Activated naive CD4-positive, alpha-beta T cell treated with anti-CD3 and anti-CD28 coated beads, Interleukin-2, amount 50 U/mL, for 24 hours (primary cell): ENCODE measurements around the gene SLCO3A1.

ENCODE experiments used
- H3K27ac Mint-ChIP-seq: one replicate; pipeline ENCODE4 v1.8.0; 2021; ENCODE audit warnings: mild to moderate bottlenecking, mixed read lengths
- H3K27me3 Mint-ChIP-seq: one replicate; pipeline ENCODE4 v1.8.0; 2021; ENCODE audit warnings: mixed read lengths
- H3K36me3 Mint-ChIP-seq: one replicate; pipeline ENCODE4 v1.8.0; 2021; ENCODE audit warnings: mixed read lengths
- H3K4me1 Mint-ChIP-seq: one replicate; pipeline ENCODE4 v1.8.0; 2021; ENCODE audit warnings: mixed read lengths
- H3K4me3 Mint-ChIP-seq: one replicate; pipeline ENCODE4 v1.8.0; 2021; ENCODE audit warnings: mild to moderate bottlenecking, mixed read lengths
- H3K9me3 Mint-ChIP-seq: one replicate; pipeline ENCODE4 v1.8.0; 2021; ENCODE audit warnings: mixed read lengths

The SLCO3A1 gene

DNA sequence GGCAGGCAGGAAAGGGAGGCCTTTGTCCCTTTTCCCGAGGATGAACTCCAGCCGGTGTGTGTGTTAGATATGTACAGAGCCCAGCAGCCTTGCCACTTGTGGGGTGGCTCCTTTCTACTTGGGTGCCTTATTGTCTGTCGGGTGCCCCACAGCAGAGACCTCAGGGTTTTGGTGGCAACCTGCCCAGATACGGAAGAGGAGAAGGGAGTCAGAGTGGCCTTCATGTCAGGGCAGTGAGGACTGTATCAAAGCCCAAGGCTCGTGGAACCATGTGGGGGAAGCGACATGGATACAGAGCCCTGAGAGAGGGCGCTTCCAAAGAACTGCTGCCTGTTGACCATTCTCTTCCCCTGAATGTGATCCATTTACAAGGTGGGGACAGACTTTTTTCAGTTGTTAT, 166.2 kb downstream of the SLCO3A1 start:
- Mint-ChIP-seq H3K27me3 (no peaks in the 10 kb centered on the region), H3K4me3 (no peak overlapping the region), H3K4me1 (peaks cover 29% of the 10 kb centered on the region), H3K36me3 (peaks cover 2% of the 10 kb centered on the region), H3K27ac (no peak overlapping the region), H3K9me3 (no peaks in the 10 kb centered on the region)

- Mint-ChIP-seq H3K27ac (no peak overlapping the region), H3K4me1 (peaks cover 28% of the 10 kb centered on the region), H3K36me3 (peaks cover 2% of the 10 kb centered on the region), H3K27me3 (no peaks in the 10 kb centered on the region), H3K4me3 (no peak overlapping the region), H3K9me3 (no peaks in the 10 kb centered on the region)
Observed at GRCh38 chr15:92020207-92020606, 166.7 kb downstream of the SLCO3A1 start.

GRCh38 chr15:92020804-92021203, 167.3 kb downstream of the SLCO3A1 start:
- Mint-ChIP-seq H3K4me3 (no peak overlapping the region), H3K36me3 (peaks cover 4% of the 10 kb centered on the region), H3K9me3 (no peaks in the 10 kb centered on the region), H3K27ac (no peak overlapping the region), H3K27me3 (no peaks in the 10 kb centered on the region), H3K4me1 (peaks cover 28% of the 10 kb centered on the region)

DNA sequence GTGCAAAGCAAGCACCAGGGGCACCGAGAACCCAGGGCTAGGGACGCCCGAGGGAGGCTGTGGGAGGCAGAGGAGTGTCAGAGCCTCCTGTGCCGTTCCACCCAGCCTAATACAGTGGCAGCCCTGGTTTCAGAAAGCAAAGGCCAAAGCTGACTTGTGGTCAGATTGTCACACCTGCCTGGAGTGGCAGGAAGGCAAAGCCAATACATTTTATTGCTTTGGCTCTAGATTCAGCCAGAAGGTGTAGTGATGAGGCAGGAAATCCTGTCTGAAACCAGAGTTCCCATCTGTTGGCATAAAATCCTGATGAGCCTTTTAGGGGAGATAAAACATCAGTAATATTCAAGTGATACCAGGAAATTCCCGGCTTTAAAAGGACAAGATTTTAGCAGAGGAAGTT, 168.3 kb downstream of the SLCO3A1 start:
- H3K9me3 Mint-ChIP-seq, result no peaks in the 10 kb centered on the region
- H3K36me3 Mint-ChIP-seq, result peaks cover 2% of the 10 kb centered on the region
- H3K27ac Mint-ChIP-seq, result no peak overlapping the region
- H3K27me3 Mint-ChIP-seq, result no peaks in the 10 kb centered on the region
- H3K4me3 Mint-ChIP-seq, result no peak overlapping the region
- H3K4me1 Mint-ChIP-seq, result peaks cover 22% of the 10 kb centered on the region

GRCh38 chr15:92023965-92024364, 170.5 kb downstream of the SLCO3A1 start:
- Mint-ChIP-seq H3K27me3 (no peaks in the 10 kb centered on the region), H3K4me3 (no peak overlapping the region), H3K36me3 (peaks cover 2% of the 10 kb centered on the region), H3K27ac (no peak overlapping the region), H3K9me3 (no peaks in the 10 kb centered on the region), H3K4me1 (peaks cover 11% of the 10 kb centered on the region)

DNA sequence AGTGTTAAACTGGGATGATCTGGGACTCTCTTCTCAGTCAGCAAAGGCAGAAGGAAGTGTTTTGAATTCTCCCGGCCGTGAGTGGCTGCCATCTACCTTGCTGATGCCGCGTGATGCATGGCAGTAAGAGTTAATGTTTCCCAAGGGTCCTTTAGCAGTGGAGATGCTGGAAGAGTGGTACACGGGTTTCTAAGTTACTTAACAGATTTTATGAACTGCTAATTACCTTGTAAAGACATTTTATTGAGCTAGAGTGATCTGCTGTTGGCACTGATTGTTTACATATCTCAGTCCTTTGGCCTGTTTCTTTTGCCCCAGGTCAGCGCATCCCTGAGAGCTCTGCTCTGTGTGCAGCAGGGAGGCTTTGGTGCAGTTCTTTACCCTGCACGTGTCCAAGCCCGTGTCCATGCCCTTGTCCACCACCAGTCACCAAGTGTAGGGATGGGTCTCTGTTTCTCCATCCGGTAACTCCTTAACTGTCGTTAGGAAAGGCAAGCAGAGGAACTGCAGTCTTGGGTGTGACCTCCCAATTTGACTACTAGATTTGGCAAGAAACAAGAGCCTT, 172.3 kb downstream of the SLCO3A1 start:
- H3K36me3 Mint-ChIP-seq, result peaks cover 2% of the 10 kb centered on the region
- no peaks in the 10 kb centered on the region for H3K27me3 Mint-ChIP-seq
- H3K27ac Mint-ChIP-seq, result no peak overlapping the region
- peaks cover 16% of the 10 kb centered on the region for H3K4me1 Mint-ChIP-seq
- H3K4me3 Mint-ChIP-seq, result no peak overlapping the region
- no peaks in the 10 kb centered on the region for H3K9me3 Mint-ChIP-seq

- H3K36me3 Mint-ChIP-seq, result peaks cover 5% of the 10 kb centered on the region
- no peaks in the 10 kb centered on the region for H3K9me3 Mint-ChIP-seq
- H3K27me3 Mint-ChIP-seq, result no peaks in the 10 kb centered on the region
- H3K27ac Mint-ChIP-seq, result no peak overlapping the region
- peaks cover 26% of the 10 kb centered on the region for H3K4me1 Mint-ChIP-seq
- no peak overlapping the region for H3K4me3 Mint-ChIP-seq
Observed at GRCh38 chr15:92028389-92028724, 174.8 kb downstream of the SLCO3A1 start.

GRCh38 chr15:92029767-92030166, 176.3 kb downstream of the SLCO3A1 start:
- Mint-ChIP-seq H3K4me3 (no peak overlapping the region), H3K9me3 (no peaks in the 10 kb centered on the region), H3K27me3 (no peaks in the 10 kb centered on the region), H3K27ac (no peak overlapping the region), H3K36me3 (peaks cover 11% of the 10 kb centered on the region), H3K4me1 (peaks cover 35% of the 10 kb centered on the region)

GRCh38 chr15:92033314-92033713, 179.8 kb downstream of the SLCO3A1 start:
- Mint-ChIP-seq H3K36me3 (peaks cover 9% of the 10 kb centered on the region), H3K4me1 (peaks cover 38% of the 10 kb centered on the region), H3K4me3 (no peak overlapping the region), H3K27ac (no peak overlapping the region), H3K27me3 (no peaks in the 10 kb centered on the region), H3K9me3 (no peaks in the 10 kb centered on the region)

GRCh38 chr15:92033723-92034122, 180.2 kb downstream of the SLCO3A1 start:
- Mint-ChIP-seq H3K36me3 (peaks cover 9% of the 10 kb centered on the region), H3K4me3 (no peak overlapping the region), H3K27me3 (no peaks in the 10 kb centered on the region), H3K27ac (no peak overlapping the region), H3K9me3 (no peaks in the 10 kb centered on the region), H3K4me1 (peaks cover 38% of the 10 kb centered on the region)

- no peaks in the 10 kb centered on the region for H3K27me3 Mint-ChIP-seq
- peak overlapping the region; percentile 66 for H3K27ac Mint-ChIP-seq
- H3K4me1 Mint-ChIP-seq, result peaks cover 38% of the 10 kb centered on the region
- H3K4me3 Mint-ChIP-seq, result no peak overlapping the region
- peaks cover 9% of the 10 kb centered on the region for H3K36me3 Mint-ChIP-seq
- no peaks in the 10 kb centered on the region for H3K9me3 Mint-ChIP-seq
Observed at GRCh38 chr15:92034227-92034626, 180.7 kb downstream of the SLCO3A1 start.

DNA sequence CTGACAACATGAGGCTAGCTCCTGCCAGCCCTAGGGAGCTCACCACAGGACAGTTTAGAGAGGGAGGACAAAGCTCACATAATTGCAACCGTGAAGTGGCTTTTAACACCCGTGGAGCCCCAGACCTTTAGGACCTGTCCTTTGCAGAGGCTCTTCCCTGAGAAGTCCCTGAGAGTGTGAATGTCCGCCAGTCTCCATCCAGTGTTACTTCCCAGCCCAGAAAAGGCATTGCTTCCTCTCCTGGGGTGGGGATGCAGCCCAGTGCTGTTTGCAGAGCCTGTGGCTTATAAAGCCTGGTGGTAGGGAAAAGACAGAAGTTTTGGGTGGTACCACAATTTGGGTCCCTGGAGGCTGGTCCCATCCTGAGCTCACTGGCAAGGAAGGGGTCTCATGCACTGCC, 182.0 kb downstream of the SLCO3A1 start:
- Mint-ChIP-seq H3K27ac (no peak overlapping the region), H3K4me1 (peaks cover 36% of the 10 kb centered on the region), H3K36me3 (peaks cover 9% of the 10 kb centered on the region), H3K27me3 (no peaks in the 10 kb centered on the region), H3K4me3 (no peak overlapping the region), H3K9me3 (no peaks in the 10 kb centered on the region)

DNA sequence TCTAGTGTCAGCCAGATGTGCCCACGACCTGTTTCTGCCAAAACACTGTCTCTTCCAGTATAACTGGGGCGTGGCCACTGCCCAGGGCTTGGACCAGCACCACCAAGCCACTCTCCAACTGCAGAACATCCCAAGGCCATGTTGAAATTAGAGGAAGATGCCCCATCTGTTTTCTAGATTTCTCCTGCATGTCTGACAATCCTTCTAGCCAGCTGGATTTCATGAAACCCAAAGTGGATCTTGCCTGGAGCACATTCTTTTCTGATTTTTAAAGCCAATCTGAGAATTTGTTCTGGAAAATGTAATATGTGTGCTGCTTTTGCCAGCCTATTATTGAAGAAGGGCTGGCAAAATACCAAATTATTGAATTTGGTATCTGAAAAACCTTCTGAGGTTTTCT, 182.5 kb downstream of the SLCO3A1 start:
- Mint-ChIP-seq H3K4me3 (no peak overlapping the region), H3K36me3 (peaks cover 9% of the 10 kb centered on the region), H3K27me3 (no peaks in the 10 kb centered on the region), H3K27ac (no peak overlapping the region), H3K9me3 (no peaks in the 10 kb centered on the region), H3K4me1 (peaks cover 37% of the 10 kb centered on the region)

DNA sequence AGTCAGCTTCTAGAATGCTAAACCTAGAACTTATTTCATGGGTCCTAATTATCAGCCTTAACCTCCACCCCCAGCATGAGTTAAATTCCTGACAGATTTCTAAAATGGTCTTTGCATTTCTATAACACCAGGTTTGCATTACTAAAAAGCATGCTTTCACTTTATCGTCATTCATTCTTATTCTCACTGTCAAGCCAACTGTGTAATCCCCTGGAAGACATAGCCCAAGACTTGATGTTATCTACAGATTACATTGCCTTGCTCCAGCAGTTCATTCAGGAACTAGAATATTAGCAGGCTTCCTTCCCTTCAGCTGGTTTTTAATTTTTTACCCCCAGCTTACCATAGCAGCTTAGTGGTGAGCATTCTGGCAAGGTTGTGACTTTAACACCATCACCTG, 184.0 kb downstream of the SLCO3A1 start:
- H3K36me3 Mint-ChIP-seq, result peaks cover 6% of the 10 kb centered on the region
- no peaks in the 10 kb centered on the region for H3K9me3 Mint-ChIP-seq
- no peak overlapping the region for H3K4me3 Mint-ChIP-seq
- peaks cover 40% of the 10 kb centered on the region for H3K4me1 Mint-ChIP-seq
- no peaks in the 10 kb centered on the region for H3K27me3 Mint-ChIP-seq
- H3K27ac Mint-ChIP-seq, result no peak overlapping the region

DNA sequence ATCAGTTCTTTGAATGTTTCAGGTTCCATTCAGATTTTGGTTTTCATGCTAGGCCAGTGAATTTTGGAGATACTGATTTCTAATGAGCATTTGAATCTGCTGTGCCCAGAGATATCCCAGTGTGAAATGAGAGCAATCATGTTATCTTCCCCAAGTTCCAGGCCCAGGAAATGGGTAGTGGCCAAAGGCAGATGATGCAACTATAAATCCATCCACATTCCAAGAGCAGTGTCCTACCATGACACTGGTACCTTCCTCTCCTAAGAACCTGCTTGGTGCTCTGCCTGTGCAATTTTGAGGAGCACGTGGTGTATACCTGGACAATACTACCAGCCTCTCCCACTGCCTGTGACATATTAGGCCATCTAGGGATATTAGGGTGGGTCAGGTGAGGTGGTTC, 186.8 kb downstream of the SLCO3A1 start:
- no peak overlapping the region for H3K27ac Mint-ChIP-seq
- no peaks in the 10 kb centered on the region for H3K27me3 Mint-ChIP-seq
- H3K9me3 Mint-ChIP-seq, result no peaks in the 10 kb centered on the region
- no peaks in the 10 kb centered on the region for H3K36me3 Mint-ChIP-seq
- H3K4me1 Mint-ChIP-seq, result peaks cover 42% of the 10 kb centered on the region
- H3K4me3 Mint-ChIP-seq, result no peak overlapping the region

- no peak overlapping the region for H3K4me3 Mint-ChIP-seq
- H3K27me3 Mint-ChIP-seq, result no peaks in the 10 kb centered on the region
- H3K27ac Mint-ChIP-seq, result no peak overlapping the region
- H3K36me3 Mint-ChIP-seq, result no peaks in the 10 kb centered on the region
- no peaks in the 10 kb centered on the region for H3K9me3 Mint-ChIP-seq
- H3K4me1 Mint-ChIP-seq, result peaks cover 40% of the 10 kb centered on the region
Observed at GRCh38 chr15:92041371-92041770, 187.9 kb downstream of the SLCO3A1 start.

DNA sequence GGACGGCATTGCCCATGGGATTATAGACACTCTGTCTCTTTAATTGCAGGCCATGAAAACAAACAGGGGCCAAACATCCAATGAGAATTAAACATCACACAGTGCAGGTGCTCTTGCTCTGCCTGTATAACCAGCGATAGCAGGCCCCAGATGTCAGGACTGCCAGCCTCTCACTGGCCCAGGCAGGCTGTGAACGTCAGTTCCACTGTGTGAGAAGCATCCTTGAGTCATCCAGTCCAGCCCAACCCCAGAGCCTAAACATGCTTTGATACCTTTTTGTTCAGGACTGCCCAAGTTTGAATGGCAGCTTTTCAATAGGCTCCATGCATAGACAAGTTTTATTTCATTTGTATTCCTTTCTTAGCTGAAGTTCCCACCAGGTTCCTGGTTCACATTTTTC, 189.8 kb downstream of the SLCO3A1 start:
- Mint-ChIP-seq H3K27me3 (no peaks in the 10 kb centered on the region), H3K9me3 (no peaks in the 10 kb centered on the region), H3K4me1 (peaks cover 43% of the 10 kb centered on the region), H3K4me3 (no peak overlapping the region), H3K27ac (no peak overlapping the region), H3K36me3 (no peaks in the 10 kb centered on the region)
